ENCODE data around the gene MED29.

The MED29 gene

GRCh38 chr19:39417463-39418181 lies 26.4 kb downstream of the MED29 start:
- TF ChIP-seq CTCF (conservative IDR thresholded peaks at IDR 0.05; ENCODE audit: low read depth, low read length), result no peak
- no peak for DNase-seq (ENCODE audit: low read depth)
- H3K4me3 ChIP-seq (ENCODE audit: low read depth, low read length), result no peak overlapping the region

GRCh38 chr19:39419003-39419402 lies 27.8 kb downstream of the MED29 start:
- TF ChIP-seq CTCF (conservative IDR thresholded peaks at IDR 0.05; ENCODE audit: low read depth, low read length), result no peak
- no peak for DNase-seq (ENCODE audit: low read depth)
- H3K4me3 ChIP-seq (ENCODE audit: low read depth, low read length), result no peak overlapping the region

- no peak for DNase-seq (ENCODE audit: low read depth)
- no peak overlapping the region for H3K4me3 ChIP-seq (ENCODE audit: low read depth, low read length)
- TF ChIP-seq CTCF (conservative IDR thresholded peaks at IDR 0.05; ENCODE audit: low read depth, low read length), result no peak
Measured at GRCh38 chr19:39420769-39421168, 29.6 kb downstream of the MED29 start.

GRCh38 chr19:39422020-39422419 lies 30.8 kb downstream of the MED29 start:
- H3K4me3 ChIP-seq (ENCODE audit: low read depth, low read length), result no peak overlapping the region
- no peak for DNase-seq (ENCODE audit: low read depth)
- TF ChIP-seq CTCF (conservative IDR thresholded peaks at IDR 0.05; ENCODE audit: low read depth, low read length), result no peak

GRCh38 chr19:39423258-39424086 lies 32.3 kb downstream of the MED29 start:
- H3K4me3 ChIP-seq (ENCODE audit: low read depth, low read length), result no peak overlapping the region
- DNase-seq (ENCODE audit: low read depth), result no peak
- no peak for TF ChIP-seq CTCF (conservative IDR thresholded peaks at IDR 0.05; ENCODE audit: low read depth, low read length)

GRCh38 chr19:39424934-39425333 lies 33.8 kb downstream of the MED29 start:
- TF ChIP-seq CTCF (conservative IDR thresholded peaks at IDR 0.05; ENCODE audit: low read depth, low read length), result no peak
- no peak overlapping the region for H3K4me3 ChIP-seq (ENCODE audit: low read depth, low read length)
- no peak for DNase-seq (ENCODE audit: low read depth)

Measured in choroid plexus epithelial cell (primary cell).